HG03342 (cell line): ENCODE data around the gene PLEKHA4.
"Not testable (repeated sequence)": the region's sequence is repeated elsewhere in the genome, so short reads cannot be mapped to it uniquely, and the experiment has no call there.

Experiments used
- ATAC-seq: cut with Tn5 transposase; IDR thresholded peaks from one replicate; pipeline ENCODE4 v1.9.1; 2021; ENCODE audit warnings: mild to moderate bottlenecking, moderate library complexity; ENCODE audit not compliant: unreplicated experiment

The PLEKHA4 gene

DNA sequence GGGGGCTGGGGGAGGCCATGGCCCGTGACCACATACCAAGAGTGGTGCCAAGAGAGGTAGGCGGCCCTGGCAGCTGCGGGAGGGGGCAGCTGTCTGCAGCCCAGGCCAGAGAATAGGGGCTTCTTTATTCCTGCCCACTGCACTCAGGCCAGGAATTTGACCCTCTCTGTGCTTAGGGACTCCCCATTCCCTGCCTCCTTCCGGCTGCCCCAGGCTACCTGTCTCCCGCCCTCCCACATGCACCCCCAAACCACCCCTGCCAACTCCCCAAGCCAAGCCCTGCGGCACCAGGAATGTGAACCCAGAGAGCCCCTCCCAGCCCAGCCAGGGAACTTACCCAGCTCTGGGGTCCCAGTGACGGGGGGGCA lies 687 bp downstream of the PLEKHA4 start:
- no peak for ATAC-seq

DNA sequence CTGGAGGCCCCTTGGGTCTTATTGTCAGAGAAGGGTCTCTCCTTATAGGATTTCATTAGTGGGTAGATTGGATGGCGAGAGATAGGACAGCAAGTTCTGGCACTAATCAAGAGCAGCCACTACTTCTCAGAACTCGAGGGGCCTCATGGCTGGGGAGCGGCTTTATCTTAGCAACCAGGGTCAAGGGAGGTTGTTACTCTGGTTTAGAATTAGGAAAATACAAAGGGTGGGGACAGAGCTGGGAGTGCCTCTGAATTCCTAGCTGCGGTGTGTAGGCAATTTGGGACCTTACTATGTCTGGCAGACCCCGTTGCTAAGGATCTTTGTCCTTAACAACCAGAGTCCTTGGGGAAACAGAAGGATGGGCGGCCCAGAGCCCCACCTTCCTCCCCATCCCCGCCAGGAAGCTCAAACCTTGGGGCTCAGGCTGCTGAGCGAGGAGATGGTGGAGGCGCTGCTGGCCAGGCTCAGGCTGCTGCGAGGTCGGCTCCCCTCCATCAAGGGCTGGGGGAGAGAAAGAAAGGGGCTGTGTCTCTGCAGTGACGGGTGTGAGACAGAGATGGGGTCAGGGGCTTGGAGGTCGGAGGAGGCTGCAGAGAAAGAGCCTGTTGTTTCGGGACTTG lies 1.2 kb downstream of the PLEKHA4 start:
- ATAC-seq = no peak

DNA sequence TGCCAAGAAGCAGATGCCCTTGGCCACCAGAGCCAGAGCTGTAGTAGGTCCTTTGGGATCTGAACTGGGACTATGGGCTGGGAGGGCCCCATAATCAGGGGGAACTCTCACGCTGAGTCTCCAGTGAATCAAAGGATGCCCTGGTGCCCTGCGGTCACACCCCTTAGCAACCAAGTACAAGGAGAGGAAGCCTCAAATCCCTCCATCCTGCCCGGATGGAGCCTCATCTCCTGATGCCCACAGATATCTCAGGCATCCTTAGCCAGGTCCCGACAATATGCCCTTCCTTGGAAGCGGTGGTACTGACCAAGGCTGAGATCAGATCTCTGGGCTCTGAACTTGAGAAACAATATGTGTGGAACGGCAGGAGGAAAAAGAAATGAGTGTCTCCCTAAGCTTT lies 1.7 kb downstream of the PLEKHA4 start:
- ATAC-seq = no peak

DNA sequence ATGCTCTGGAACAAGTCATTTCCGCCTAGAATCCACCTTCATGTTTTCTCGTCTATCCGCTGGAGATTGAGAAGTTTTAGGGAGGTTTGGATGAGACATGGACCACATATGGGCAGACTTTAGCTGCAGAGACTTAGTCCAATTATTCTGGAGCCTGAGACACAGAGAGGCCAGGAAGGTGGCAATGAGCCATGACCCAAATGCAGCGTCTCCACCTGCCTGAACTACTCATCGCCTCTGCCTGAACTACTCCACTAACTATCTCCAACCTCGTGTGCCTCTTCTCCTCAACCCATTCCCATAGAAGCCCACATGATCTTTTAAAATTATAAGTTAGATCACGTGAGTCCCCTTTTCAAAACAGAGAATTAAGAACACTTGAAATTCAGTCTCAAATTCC lies 5.6 kb downstream of the PLEKHA4 start:
- ATAC-seq = no peak

DNA sequence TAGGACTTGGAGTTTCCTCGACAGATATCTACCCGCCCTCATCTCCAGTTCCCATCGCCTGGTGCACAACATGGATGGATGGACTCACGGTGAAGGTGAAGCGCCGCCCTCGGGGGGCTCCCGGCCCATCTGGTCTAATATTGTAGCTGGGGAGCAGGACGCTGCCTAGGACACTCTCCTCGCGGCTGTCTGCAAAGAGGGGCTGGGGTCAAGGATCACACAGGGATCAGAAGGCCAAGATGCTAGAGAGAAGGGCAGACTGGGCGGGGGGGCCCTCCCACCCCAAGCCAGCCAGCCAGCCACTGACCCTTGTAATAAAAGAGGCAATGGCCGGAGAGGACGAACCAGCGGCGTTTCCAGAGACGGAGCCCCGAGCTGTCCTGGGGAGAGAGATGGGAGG lies 7.1 kb downstream of the PLEKHA4 start:
- ATAC-seq = no peak

DNA sequence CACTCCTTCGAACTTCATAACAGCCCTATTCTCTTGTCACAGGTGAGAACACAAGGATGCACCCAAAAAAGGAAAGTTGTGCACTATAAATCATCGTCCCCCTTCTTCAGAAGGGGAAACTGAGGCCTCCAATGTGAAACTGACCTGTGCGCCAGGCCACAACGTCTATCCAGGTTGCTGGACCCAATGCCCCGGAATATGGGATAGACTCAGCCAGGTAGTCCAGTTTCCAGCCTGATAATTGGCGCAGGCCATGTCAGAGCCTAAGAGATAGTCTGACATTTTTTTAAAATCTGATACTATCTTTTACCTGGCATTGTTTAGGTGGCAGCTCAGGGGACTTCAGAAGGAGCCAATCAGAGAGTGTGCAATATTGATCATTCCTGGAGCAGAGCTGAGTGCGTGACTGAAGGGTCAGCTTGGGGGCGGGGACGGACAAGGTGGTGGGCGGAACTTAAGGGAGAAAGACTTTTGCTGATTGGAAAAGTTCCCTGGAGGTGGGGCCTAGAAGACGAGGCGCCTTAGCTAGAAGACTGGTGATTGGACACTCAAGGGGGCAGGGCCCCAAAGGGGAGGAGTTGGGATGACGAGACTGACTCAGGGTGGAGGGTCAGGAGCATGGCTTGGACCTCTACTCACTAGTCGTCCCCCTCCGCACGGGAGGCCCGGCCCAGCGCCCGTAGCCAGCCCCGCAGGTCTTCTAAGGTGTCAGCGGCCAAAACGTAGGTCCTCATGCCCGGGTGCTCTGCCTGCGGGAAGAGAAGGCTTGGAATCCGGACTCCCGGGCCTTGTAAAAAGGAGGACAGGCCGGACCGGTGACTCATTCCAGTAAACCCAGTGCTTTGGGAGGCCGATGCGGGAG lies 8.5 kb downstream of the PLEKHA4 start:
- ATAC-seq = no peak

DNA sequence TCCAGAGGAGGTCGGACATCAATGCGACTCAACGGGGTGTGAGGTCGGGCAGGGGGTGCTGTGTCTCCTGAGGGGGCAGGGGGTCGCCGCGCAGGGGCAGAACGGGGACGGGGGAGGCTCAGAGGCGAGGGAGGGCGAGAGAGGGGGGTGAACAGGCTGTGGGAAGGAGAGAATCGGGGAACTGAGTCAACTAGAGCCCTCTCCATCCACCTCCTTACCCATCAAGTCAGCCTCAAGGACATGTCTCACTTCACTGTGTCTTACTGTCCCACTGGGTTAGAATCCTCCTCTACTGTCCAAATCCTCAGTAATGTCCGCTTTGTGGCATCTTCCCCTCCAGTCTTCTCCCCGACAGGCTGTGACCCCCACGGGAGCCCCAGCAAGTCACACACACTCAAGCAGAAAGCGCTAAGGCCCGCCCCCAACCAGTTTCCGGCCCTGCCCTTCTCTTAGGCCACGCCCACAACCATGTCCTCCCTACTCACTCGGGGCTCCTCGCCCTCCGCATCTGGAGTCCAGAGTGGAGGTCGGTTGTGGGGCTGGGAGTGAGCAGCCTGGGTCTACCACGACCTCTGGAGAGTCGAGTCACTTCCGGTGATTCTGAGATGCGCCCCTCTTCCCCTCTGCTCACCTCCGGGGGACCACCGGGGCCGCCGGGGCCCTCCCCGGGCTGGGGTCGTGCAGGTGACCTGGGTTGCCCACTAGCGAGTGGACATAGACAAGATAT lies 9.3 kb downstream of the PLEKHA4 start:
- no peak for ATAC-seq

DNA sequence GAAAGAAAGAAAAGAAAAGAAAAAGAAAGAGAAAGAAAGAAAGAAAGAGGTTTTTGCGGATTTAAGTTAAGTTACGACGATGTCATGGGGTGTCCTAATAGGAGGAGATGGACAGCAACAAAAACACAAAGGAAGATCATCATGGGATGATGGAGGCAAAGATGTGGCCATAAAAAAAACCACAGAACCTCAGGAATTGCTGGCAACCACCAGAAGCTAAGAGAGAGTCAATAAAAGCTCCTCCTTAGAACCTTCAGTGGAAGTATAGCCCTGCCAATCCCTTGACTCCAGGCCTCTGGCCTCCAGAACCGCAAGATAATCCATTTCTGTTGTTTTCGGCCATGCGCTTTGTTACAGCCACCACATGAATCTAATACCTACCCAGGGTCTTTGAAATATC lies 11.5 kb downstream of the PLEKHA4 start:
- no peak for ATAC-seq

DNA sequence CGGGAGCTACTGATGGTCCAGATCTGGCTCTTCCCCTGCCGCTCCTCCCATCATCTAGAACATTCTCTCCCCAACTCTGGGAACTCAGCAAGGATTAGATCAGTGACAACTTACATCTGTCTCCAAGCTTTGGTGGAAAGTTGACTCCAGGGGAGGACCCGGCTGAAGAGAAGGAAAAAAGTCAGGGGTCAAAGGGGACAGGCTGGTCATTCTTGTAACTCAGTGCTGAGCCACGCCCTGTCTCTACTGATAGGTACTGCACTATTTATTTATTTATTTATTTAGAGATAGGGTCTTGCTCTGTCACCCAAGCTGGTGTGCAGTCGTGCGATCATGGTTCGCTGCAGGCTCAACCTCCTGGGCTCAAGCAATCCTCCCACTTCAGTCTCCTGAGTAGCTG lies 14.3 kb downstream of the PLEKHA4 start:
- ATAC-seq = no peak

DNA sequence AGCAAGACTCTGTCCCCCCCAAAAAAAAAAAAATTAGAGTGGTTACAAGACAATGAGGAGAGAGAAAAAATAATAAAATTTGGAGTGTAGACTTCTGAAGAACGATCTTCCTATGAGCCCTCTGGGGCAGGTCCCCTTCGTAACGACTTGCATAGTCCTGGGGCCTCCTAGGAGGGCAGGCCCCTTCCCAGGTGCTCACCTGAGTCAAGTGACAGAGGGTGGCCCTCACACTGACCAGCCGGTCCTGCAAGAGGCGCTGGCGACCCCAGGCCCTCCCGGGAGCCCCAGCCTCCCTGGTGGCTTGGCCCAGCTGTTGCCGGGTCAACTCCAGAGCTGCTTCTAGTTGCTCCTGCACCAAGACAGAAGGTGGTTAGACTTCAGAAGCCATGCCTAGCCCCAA lies 14.9 kb downstream of the PLEKHA4 start:
- ATAC-seq = no peak

DNA sequence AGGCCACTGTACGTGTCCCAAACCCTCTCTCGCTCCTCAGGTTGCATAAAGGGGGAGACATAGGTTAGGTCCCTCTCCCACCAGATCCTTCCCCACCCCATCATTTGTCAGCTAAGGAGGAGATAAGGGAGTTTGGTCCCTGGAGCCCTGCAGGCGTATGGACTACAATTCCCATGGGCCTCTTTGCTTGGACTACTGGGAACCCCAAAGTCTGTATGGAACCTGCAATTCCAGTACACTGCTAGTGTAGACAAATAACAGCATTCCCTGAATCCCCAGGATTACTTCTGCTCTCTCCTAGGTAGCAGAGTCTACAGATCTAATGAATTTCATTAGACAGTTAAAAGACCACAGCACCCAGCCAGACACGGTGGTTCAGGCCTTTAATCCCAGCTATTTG lies 16.1 kb downstream of the PLEKHA4 start:
- no peak for ATAC-seq

DNA sequence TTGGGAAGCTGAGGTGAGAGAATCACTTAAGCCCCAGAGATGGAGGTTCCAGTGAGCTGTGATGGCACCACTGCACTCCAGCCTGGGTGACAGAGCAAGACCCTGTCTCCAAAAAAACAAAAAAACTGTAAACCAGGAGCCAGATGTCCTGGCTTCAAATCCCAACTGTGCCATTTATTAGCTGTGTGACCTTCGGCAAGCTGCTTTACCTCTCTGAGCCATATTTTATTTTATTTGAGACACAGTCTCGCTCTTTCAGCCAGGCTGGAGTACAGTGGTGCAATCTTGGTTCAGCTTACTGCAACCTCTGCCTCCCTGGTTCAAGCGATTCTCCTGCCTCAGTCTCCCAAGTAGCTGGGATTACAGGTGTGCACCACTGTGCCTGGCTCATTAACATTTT lies 21.8 kb downstream of the PLEKHA4 start:
- not testable (repeated sequence) for ATAC-seq

DNA sequence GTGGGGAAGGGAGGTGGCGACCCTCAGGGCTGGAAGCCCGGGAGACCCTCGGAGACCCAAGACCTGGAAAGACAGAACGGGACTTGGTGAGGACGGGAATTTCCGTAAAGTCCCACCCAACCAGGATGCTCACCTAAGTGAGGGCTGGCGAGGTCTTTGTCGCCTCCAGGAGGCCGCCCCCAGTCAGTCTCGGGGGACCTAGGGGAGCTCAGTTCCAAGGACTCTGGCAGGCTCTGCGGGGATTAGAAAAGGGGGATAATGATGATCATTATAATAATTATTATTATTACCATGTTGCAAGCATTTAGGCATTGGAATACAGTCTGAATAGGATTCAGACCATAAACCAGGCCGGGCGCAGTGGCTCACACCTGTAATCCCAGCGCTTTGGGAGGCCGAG lies 23.0 kb downstream of the PLEKHA4 start:
- no peak for ATAC-seq

DNA sequence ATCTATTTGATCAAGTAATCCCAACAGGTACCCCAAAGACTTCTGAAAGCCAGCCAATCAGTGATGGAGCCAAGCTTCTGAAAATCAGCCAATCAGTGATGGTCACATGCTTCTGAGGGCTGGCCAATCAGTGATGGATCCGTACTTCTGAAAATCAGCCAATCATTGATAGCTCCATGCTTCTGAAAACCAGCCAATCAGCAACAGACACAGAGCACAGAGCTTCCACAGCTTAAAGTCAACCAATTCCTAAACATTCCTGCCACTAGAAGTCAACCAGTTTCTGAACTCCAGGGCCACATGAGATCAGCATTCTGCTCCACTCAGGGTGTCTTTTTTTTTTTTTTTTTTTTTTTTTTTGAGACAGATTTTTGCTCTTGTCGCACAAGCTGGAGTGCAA lies 23.9 kb downstream of the PLEKHA4 start:
- ATAC-seq = no peak

DNA sequence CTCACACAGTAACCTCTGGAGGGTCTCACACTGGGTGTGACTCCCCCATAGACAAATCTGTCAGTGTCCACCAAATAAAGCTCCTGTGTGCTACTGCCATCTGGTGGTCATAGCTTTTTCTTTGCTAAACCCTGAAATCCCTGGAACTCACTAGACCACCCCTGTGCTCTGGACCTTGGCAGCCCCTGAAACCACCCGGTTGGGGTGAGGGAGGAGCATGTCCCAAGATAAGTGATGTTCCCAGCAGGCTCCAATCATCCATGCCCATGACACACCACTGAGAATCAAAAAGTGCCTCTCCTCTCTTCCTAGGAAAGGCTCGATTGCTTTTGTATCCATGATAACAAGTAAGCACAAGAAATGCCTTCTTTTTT lies 25.6 kb downstream of the PLEKHA4 start:
- ATAC-seq = no peak

DNA sequence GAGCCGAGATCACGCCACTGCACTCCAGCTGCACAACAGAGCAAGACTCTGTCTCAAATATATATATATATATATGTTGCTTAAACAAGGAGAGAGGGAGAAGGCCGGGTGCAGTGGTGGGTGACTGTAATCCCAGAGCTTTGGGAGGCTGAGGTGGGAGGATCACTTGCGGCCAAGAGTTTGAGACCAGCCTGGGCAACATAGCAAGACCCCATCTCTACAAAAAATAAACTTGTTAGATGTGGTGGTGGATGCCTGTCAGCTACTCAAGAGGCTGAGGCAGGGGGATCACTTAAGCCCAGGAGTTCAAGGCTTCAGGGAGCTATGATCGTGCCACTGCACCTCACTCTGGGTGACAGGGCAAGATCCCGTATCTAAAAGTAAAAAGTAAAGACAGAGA lies 26.8 kb downstream of the PLEKHA4 start:
- no peak for ATAC-seq

DNA sequence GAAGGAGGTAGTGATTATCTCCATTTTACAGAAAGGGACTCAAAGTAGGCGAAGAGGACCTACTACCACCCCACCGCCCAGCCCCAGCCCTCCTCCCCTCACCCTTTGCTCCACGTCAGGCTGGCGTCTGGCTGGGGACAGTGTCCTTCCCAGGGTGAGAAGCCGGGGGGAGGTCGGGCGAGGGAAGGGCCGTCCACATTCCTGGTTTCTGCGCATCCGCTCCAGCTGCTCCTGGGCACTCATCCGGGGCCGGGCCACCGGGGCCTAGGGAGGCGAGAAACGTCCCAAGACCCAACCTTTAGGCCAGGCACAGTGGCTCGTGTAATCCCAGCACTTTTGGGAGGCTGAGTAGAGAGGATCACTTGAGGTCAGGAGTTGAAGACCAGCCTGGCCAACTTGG lies 27.4 kb downstream of the PLEKHA4 start:
- ATAC-seq = no peak

DNA sequence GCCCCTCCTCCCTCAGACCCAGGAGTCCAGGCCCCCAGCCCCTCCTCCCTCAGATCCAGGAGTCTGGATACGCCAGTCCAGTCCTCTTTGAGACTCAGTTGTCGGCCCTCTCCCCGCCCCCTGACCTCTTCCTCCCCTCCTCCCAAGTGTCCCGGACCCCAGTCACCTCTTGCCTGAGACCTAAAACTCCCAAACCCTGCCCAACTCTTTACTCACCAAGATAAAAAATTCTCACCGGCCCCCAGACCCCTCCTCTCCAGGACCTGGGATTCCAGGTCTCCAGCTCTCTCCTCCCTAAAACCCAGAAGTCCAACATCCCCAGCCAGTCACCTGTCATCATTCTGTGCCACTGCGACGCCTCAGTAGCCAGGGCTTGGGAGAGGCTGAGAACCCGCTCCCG lies 30.7 kb downstream of the PLEKHA4 start:
- no peak for ATAC-seq

DNA sequence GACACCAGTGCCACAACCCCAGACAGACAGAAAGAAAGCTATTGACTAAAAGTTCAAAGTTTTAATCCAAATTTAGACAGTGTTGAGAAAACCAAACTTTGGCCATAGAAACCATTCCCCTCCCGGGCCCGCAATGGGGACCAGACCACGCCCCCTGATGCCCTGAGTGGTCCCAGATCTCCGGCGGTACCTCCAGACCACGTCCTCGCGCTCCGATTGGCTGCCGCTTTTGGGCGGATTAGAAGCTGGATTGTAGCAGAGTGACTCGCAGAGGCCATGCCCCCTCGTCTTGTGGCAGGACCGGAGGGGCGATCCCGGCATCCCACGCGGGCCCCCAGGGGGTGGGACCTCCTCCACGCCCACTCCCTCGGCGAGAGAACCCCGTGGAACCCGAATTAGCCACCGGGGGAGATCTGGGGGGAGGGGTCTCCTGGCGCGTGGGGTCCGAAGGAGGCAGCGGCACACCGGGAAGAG lies 31.3 kb downstream of the PLEKHA4 start:
- ATAC-seq = no peak

DNA sequence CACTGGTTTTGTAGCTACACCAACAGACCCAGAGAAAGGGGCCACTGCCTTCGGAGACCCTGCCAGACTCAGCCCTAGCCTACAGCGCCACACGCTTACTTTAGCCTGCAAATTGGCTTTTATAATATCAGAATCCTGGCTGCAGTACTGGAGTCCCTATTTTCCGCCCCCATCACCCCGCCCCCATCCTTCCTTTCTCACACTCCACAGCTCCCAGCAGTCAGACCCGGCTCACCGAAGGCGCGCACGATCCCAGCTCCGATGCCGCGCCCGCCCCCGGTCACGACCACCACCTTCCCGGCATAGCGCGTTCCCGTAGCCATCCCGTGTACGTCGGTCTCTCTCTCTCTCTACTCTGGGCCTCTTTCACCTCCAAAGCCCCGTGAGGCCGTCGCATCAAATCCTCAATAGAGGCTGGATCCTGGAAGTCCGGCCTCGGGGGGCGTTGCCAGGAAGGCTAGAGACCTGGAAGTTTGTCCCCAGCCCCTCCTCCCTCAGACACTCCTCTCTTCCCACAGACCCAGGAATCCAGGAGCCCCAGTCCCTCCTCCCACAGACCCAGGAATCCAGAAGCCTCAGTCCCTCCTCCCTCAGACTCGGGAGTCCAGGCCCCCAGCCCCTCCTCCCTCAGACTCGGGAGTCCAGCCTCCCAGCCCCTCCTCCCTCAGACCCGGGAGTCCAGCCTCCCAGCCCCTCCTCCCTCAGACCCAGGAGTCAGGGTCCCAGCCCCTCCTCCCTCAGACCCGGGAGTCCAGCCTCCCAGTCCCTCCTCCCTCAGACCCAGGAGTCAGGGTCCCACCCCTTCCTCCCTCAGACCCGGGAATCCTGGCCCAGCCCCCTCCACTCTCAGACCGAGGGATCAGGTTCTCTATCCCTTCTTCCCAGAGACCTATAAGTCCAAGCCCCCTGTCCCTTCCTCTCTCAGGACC lies 32.1 kb downstream of the PLEKHA4 start, which contains the start of gene HSD17B14:
Gene HSD17B14 (minus strand): TSS at position 403 of the 929 bp plus-strand sequence. CDS start 80 bp downstream, at position 323.
- ATAC-seq = peak; percentile 8

DNA sequence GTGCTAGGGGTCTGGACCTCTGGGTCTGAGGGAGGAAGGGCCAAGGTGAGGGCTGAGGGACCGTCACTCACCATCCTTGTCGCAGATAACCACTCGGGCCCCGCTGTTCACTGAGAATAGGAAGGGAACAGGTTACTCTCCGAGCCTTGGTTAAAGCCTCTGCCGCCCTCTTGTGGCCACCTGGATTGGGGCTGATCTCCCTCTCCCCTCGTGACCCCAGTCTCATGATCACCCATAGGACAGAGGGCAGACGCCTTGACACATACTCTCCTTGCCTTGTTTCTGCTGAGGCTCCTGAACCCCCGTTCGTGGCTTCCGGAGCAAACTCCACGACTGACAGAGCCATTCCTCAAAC lies 32.7 kb downstream of the PLEKHA4 start:
- peak; percentile 71 for ATAC-seq
